ENCODE measurements around the gene PLA2G2C.

PLA2G2C gene

DNA sequence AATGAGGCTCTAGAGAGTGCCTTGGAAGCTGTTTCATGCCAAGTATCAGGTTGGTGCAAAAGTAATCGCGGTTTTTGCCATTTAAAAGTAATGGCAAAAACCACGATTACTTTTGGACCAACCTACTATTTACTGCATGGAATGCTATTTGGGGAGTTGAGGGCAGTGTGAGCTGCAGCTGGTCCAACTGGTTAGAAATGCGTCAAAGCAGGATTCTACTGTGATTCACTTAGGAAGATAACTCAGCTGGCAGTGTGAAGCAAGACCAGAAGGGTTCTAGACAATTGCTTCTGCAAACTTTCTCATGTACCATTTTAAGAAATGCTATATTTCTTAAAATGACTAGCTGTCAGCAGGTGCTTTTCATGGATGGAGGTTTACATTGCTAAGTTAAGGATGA lies 21.2 kb upstream of the PLA2G2C start:
- no peak for DNase-seq (ENCODE audit: low spot score)

DNA sequence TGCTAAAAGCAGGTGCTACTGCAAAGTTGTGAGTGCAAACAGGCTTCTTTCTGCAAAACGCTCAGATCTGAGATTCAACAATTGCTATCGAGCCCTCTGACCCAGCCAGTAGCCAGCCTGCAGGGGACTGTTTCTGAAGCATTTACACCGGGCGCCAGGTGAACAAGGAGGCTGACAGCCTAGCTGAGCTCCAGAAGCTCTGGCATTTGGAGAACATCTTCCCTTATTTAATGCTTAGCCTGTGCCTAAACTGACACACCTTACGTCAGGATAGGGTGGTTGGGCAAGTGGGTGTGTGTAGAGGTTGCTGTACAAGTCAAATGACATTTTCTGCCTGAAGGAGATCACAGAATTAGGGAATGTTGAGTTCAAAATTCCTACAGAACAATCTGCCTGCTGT lies 15.8 kb upstream of the PLA2G2C start:
- DNase-seq (ENCODE audit: low spot score) = no peak

DNA sequence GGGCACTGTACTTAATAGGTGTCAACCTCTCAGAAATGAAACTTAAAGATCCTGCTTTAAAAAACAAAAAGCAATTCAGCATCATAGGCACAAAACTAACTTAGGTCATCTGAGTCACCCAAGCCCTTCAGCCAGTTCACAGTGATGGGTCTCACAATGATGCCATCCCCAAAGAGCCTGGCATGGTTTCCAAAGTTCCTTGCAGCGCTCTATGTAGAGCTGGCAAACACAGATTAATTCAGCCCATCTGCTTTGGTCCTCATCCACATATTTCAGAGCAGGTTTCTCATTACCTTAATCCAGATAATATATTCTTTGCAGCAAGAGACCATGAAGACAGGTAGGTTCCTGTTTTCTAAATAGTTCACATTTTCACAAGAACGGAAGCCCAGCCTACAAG lies 14.6 kb upstream of the PLA2G2C start:
- no peak for DNase-seq (ENCODE audit: low spot score)

DNA sequence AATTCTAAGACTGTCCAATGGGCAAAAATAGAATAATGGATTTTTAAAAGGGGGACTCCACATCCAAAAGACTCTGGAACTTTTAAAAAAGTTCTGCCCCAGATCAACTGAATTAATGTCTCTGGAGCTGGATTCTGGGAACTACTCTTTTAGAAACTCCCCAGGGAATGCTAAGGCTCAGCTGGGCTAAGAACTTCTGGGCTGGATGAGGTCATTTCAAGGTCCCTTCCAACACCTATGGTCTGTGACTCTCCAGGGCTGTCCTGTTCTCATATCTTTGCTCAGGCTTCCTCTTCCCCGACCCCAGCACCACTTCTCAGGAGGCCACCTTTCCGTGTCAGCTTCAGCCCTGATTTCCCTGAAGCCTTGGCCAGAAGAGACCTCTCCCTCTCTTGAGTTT lies 13.5 kb upstream of the PLA2G2C start:
- DNase-seq (ENCODE audit: low spot score) = no peak

DNA sequence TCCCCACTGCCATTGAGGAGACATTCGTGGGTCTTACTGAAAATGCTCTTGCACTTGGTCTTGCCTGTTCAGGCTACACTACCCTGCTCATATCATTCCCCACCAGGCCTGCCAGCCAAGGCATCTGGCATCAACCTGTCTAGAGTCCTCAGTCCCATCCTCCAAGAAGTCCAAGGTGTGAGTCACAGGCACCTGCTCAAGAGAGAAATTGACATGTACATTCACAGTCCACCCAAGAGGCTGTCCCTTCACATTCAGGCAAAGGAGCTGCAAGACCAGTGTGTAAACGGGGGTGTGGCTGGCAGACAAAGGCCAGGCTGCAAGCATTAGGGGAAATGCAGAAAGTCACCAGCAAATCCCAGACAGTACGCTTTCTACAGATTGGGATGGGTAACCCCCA lies 13.1 kb upstream of the PLA2G2C start:
- DNase-seq (ENCODE audit: low spot score) = no peak

- no peak for DNase-seq (ENCODE audit: low spot score)
Measured at GRCh38 chr1:20198918-20199317, 12.6 kb upstream of the PLA2G2C start.

- no peak for DNase-seq (ENCODE audit: low spot score)
Measured at GRCh38 chr1:20198296-20198695, 12.0 kb upstream of the PLA2G2C start.

- no peak for DNase-seq (ENCODE audit: low spot score)
Measured at GRCh38 chr1:20197329-20197791, 11.0 kb upstream of the PLA2G2C start.

- DNase-seq (ENCODE audit: low spot score) = no peak
Measured at GRCh38 chr1:20195462-20195780, 9.1 kb upstream of the PLA2G2C start.

DNA sequence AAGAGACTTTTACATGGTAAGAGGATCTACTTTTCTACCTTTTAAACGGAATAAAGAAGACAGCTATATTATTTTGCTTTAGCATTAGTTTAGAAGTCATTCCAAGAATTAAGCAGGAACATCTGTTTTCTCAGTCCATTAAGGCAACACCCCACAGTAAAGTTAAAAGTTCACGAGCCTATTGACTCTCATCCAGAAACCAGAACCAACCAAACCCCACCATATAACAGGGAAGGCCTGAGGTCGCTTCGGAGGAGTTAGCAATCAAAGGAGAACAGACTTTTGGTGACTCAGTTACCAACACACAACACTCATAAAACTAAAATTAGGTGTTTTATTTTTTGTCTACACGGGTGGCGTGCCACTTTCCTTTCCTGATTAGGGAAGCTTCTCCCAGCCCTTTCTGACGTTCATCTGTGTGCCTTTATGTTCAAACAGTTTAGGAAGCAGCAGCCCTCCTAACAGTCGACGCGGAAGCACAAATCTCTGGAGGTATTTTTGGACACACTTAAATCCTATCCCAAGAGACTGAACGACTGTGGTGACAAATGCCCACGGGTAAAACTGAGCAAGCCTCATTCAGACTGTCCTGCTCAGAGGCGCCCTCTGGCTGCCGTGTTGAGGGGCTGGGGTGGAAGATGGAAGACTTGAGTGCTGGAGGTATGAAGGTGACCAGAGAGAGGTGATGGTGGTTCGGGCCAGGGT lies 8.6 kb upstream of the PLA2G2C start:
- DNase-seq (ENCODE audit: low spot score) = peak; percentile 70

DNA sequence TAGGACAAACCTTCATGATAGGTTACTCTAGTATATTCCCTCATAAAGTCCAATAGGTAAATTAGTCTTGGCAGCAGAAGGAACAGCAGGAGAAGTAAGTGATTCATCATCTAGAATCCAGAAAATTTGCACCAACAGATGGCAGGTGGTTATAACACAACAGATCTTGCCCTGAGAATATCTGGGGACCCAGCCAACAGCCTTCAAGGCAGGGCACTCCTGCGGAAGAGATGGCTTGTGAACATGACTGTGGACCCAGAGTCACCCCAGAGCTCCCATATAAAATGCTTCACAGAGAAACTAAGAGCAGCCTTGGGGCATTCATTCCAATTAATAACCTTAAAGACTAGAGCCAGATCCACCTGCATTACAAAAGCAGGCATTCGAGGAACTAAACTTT lies 7.9 kb upstream of the PLA2G2C start:
- DNase-seq (ENCODE audit: low spot score) = no peak

DNA sequence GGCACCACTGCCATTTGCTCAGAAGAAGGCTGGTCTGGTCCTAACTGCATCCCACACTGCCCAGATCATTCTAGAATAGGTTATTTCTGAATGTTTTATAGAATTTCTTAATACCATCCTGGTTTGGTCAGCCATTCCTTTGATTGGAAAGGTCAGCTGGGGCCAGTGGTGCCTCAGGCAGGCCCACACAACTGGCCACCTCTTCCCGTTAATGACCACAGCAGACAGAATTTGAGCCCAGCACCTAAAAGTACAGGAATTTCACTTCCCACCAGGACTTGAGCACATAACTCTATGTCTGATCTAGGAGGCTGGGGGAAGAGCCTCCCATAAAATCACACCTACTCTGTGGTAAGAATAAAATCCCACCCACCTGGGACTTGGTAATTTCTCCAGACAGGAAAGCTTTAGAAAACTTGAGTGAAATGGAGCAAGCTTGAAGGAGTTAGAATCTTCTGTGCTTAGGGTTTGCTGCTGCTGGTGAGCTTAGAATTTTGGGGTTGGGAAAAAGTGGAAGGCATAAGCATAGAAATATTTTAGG lies 6.6 kb upstream of the PLA2G2C start:
- DNase-seq (ENCODE audit: low spot score) = no peak

- no peak for DNase-seq (ENCODE audit: low spot score)
Measured at GRCh38 chr1:20192364-20192763, 6.0 kb upstream of the PLA2G2C start.

DNA sequence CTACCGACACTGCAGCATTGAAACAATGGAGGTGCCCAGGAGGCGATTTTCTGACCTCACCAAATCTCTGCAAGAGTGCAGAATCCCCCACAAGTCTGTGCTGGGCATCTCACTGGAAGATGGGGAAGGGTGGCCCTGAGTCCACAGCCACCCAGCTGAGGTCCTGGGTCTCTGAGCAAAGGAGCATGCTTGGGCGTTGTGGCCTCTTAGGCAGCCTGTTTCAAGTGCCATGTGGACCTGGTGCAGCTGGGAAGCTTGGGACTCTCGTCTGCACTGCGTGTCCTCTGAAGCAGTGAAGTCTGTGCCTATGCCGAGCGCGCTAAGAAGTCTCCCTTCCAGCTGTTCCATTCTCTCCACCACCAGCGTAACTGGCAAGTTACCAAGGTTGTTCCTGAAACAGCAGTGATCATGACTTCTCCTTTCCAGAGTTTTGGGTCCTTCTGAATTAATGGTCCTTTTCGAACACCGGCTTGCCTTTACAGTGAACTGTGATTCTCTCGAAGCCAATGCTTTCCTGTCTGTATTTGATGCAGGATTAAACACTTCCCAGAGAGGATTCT lies 5.0 kb upstream of the PLA2G2C start:
- DNase-seq (ENCODE audit: low spot score) = no peak

DNA sequence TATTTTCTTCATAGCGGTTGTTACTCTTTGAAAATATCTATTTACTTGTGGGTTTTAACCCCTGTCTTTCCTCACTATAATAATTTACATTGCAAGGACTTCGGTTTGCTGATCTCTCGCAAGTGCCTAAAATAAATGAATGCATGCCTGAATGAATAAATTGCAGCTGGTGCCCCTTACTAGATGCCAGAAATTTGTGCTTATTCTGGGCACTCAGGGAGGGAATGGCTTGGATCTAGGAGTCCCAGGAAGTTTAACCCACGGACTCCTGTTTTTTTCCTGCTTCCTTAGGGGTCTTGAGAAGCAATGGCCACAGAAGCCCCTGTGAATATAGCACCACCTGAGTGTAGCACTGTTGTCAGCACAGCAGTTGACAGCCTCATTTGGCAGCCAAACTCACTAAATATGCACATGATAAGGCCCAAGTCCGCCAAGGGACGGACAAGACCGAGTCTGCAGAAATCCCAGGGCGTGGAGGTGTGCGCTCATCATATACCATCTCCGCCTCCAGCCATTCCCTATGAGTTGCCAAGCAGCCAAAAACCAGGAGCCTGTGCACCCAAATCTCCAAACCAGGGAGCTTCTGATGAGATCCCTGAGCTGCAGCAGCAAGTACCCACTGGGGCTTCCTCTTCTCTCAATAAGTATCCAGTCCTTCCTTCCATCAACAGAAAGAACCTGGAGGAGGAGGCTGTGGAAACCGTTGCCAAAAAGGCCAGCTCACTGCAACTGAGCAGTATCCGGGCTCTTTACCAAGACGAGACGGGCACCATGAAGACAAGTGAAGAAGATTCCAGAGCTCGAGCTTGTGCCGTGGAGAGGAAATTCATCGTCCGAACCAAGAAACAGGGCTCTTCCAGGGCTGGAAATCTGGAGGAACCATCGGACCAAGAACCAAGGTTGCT lies 4.2 kb upstream of the PLA2G2C start:
- DNase-seq (ENCODE audit: low spot score) = no peak

DNA sequence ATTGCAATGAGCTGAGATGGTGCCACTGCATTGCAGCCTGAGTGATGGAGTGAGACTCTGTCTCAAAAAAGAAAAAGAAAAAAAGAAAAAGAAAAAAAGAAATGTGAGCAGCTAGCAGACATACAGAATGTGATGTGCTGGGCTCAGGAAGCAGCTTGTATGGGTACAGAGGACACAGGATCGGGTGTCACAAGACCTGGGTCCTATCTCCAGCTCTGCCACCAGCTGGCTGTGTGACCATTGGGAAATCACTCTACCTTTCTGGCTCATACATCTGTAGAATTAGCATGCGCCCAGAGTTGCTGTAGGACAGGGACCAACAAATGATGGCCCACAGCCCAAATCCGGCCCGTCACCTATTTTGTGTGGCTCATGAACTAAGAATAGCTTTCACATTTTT lies 3.3 kb upstream of the PLA2G2C start:
- no peak for DNase-seq (ENCODE audit: low spot score)

DNA sequence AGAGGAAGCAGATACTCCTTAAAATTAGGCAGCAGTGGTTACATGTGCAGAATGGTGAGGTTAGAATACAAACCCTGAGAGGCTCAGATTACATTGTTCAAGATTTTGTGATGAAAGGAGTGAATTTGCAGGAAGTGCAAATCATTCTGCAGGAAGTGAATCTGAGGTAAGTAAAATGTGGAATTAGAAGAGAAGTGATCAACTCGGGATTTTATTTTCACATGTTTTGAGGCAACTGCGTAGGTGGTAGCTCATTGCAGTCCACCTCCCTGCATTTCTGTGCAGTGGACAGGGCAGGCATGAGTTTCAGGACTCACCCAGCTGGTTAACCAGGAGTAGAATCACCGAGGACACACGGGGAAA lies 2.1 kb upstream of the PLA2G2C start:
- DNase-seq (ENCODE audit: low spot score) = no peak

- DNase-seq (ENCODE audit: low spot score) = no peak
Measured at GRCh38 chr1:20187813-20188454, 1.6 kb upstream of the PLA2G2C start.

- DNase-seq (ENCODE audit: low spot score) = peak; percentile 12
Measured at GRCh38 chr1:20187103-20187812, 940 bp upstream of the PLA2G2C start.

- peak; percentile 61 for DNase-seq (ENCODE audit: low spot score)
Measured at GRCh38 chr1:20184997-20185833, 1.1 kb downstream of the PLA2G2C start.

- no peak for DNase-seq (ENCODE audit: low spot score)
Measured at GRCh38 chr1:20184481-20184900, 1.8 kb downstream of the PLA2G2C start.
